SK-N-SH (cell line): ENCODE measurements around the gene WSCD1. TPM values are rescaled to one million over a fixed set of nuclear protein-coding genes. Genes with fewer than 3 reads are reported as not detected.

ENCODE experiments used
- CTCF ChIA-PET: fragments of 300-600, 350-600 bp; formaldehyde crosslinking; extraction: SDS; loops from one replicate; lab custom pipeline; 2021; lab: Yijun Ruan, JAX
- POLR2A ChIA-PET: fragments of 350-600 bp; sonication (Branson Sonifier 250); formaldehyde crosslinking; extraction: SDS; loops from one replicate; lab custom pipeline; 2020; ENCODE audit warnings: antibody characterized with exemption, inconsistent platforms; lab: Yijun Ruan, JAX
- DNase-seq: peaks from one replicate; pipeline ENCODE4 v3.0.0; 2012
- H2AFZ ChIP-seq: fragments of 200-600 bp; sonication (generic); 2 replicates; pipeline ENCODE4 v1.8.1; 2016; ENCODE audit warnings: antibody characterized with exemption, mild to moderate bottlenecking, low read depth
- H3F3A ChIP-seq: fragments of 200-600 bp; sonication (generic); replicated peaks from 2 replicates; pipeline ENCODE3; 2016; ENCODE audit warnings: antibody characterized with exemption, mild to moderate bottlenecking; ENCODE audit not compliant: insufficient read depth
- H3K27ac ChIP-seq, 2 experiments: fragments of 200-500 bp in 1 of 2; fragments of 200-600 bp in 1 of 2; sonication (Bioruptor generic) in 1 of 2; sonication (generic), shearing (Covaris generic) in 1 of 2; 2 replicates each; pipeline versions ENCODE4 v1.5.1 to v1.6.1; 2014 to 2016; ENCODE audit warnings: low read depth in 2 of 2, inconsistent platforms in 1 of 2, low read length in 1 of 2, mild to moderate bottlenecking in 1 of 2, mixed read lengths in 1 of 2
- H3K27me3 ChIP-seq: fragments of 200-600 bp; sonication (generic), shearing (Covaris generic); 2 replicates; pipeline ENCODE4 v1.6.1; 2016; ENCODE audit warnings: mixed run types; ENCODE audit not compliant: insufficient read depth
- H3K36me3 ChIP-seq, 2 experiments: fragments of 200-500 bp in 1 of 2; fragments of 200-600 bp in 1 of 2; sonication (Bioruptor generic) in 1 of 2; sonication (generic) in 1 of 2; replicated peaks in 1 of 2; 2 replicates each; pipeline versions ENCODE3 to v1.5.1; 2014 to 2016; ENCODE audit warnings: low read length in 1 of 2, mild to moderate bottlenecking in 1 of 2; ENCODE audit not compliant: insufficient read depth in 2 of 2, control insufficient read depth in 1 of 2
- H3K4me1 ChIP-seq, 2 experiments: fragments of 200-500 bp in 1 of 2; fragments of 200-600 bp in 1 of 2; sonication (Bioruptor generic) in 1 of 2; sonication (generic), shearing (Covaris generic) in 1 of 2; 2 replicates each; pipeline versions ENCODE4 v1.5.1 to v1.6.1; 2014 to 2016; ENCODE audit warnings: low read depth in 1 of 2, low read length in 1 of 2, mixed run types in 1 of 2; ENCODE audit not compliant: insufficient read depth in 2 of 2, control insufficient read depth in 1 of 2
- H3K4me2 ChIP-seq: fragments of 200-600 bp; sonication (generic), shearing (Covaris generic); 2 replicates; pipeline ENCODE4 v1.6.1; 2017; ENCODE audit warnings: mixed run types
- H3K4me3 ChIP-seq, 2 experiments: fragments of 200-500 bp in 1 of 2; fragments of 200-600 bp in 1 of 2; sonication (Bioruptor generic) in 1 of 2; sonication (generic), shearing (Covaris generic) in 1 of 2; 2 replicates each; pipeline versions ENCODE4 v1.5.1 to v1.8.1; 2014 to 2016; ENCODE audit warnings: low read depth in 2 of 2, inconsistent platforms in 1 of 2, low read length in 1 of 2, mild to moderate bottlenecking in 1 of 2, mixed read lengths in 1 of 2, moderate library complexity in 1 of 2
- H3K79me2 ChIP-seq: fragments of 200-600 bp; sonication (generic); 2 replicates; pipeline ENCODE4 v1.8.1; 2017; ENCODE audit warnings: mild to moderate bottlenecking; ENCODE audit not compliant: insufficient read depth
- H3K9ac ChIP-seq: fragments of 200-600 bp; sonication (generic); 2 replicates; pipeline ENCODE4 v1.6.1; 2017; ENCODE audit warnings: mixed run types
- H3K9me2 ChIP-seq: fragments of 200-600 bp; sonication (generic); 2 replicates; pipeline ENCODE4 v1.6.1; 2017; ENCODE audit warnings: mixed run types
- H3K9me3 ChIP-seq: fragments of 200-600 bp; sonication (generic); 2 replicates; pipeline ENCODE4 v1.6.1; 2017; ENCODE audit warnings: mixed run types, mild to moderate bottlenecking, moderate library complexity
- H4K20me1 ChIP-seq: fragments of 200-600 bp; sonication (generic); 2 replicates; pipeline ENCODE4 v1.6.1; 2017; ENCODE audit warnings: mild to moderate bottlenecking, mixed run types; ENCODE audit not compliant: insufficient read depth
- CTCF ChIP-seq: fragments of 200-600 bp; sonication (generic); IDR thresholded peaks from 2 replicates; pipeline ENCODE4 v1.6.1; 2017; ENCODE audit warnings: antibody characterized with exemption, mild to moderate bottlenecking, moderate library complexity
- EP300 ChIP-seq, 2 experiments: IDR thresholded peaks; 2 replicates each; pipeline versions ENCODE4 v1.4.0 to v1.6.1; 2012; ENCODE audit warnings: borderline replicate concordance in 1 of 2, low read depth in 1 of 2, low read length in 1 of 2
- GABPA ChIP-seq: IDR thresholded peaks from 2 replicates; pipeline ENCODE4 v1.4.0; 2012; ENCODE audit warnings: low read depth, mild to moderate bottlenecking
- MEF2A ChIP-seq: IDR thresholded peaks from 2 replicates; pipeline ENCODE4 v1.4.0; 2012; ENCODE audit warnings: low read depth, borderline replicate concordance
- RAD21 ChIP-seq: IDR thresholded peaks from 2 replicates; pipeline ENCODE4 v1.6.1; 2012; ENCODE audit warnings: mild to moderate bottlenecking, low read length
- REST ChIP-seq: IDR thresholded peaks from 2 replicates; pipeline ENCODE4 v1.6.1; 2012; ENCODE audit warnings: mild to moderate bottlenecking, low read depth, low read length, moderate library complexity
- TCF12 ChIP-seq: IDR thresholded peaks from 2 replicates; pipeline ENCODE4 v1.4.0; 2012
- USF1 ChIP-seq: IDR thresholded peaks from 2 replicates; pipeline ENCODE4 v1.4.0; 2012; ENCODE audit warnings: low read depth, borderline replicate concordance
- USF2 ChIP-seq: fragments of 150-350 bp; IDR thresholded peaks from 2 replicates; pipeline ENCODE4 v1.6.1; 2017; ENCODE audit warnings: antibody characterized with exemption, low read length, low read depth, borderline replicate concordance
- ZBTB33 ChIP-seq: IDR thresholded peaks from 2 replicates; pipeline ENCODE4 v1.4.0; 2012; ENCODE audit warnings: low read depth, borderline replicate concordance
- WGBS: methylation state at CpG from one replicate; pipeline ENCODE4 v1.1.6; 2017; ENCODE audit warnings: low lambda C conversion rate; 5-methylcytosine and 5-hydroxymethylcytosine counted together
- polyA plus RNA-seq, 3 experiments: library from polyadenylated mRNA; depleted of rRNA; stranded (reverse); fragments of >200 nt; gene quantifications; 2 replicates each; pipeline ENCODE4 v1.2.3, GENCODE V29; 2012

Gene WSCD1
- polyA plus RNA-seq, 1 of the 3 experiments (the other 2 are of a cell fraction), result 0.03 TPM

GRCh38 chr17:6070913-6071511 lies 833 bp downstream of the WSCD1 start:
- peaks cover 0 to 2% of the 10 kb centered on the region in 2 experiments; a peak in 1 of 4 replicates for H3K4me1 ChIP-seq
- no peaks in the 10 kb centered on the region for H4K20me1 ChIP-seq
- CTCF ChIA-PET, result interaction anchor here (1.1 kb wide), 1 partner anchor 22 kb away, joined by 5 read pairs; no protein-coding TSS in a partner anchor
- H3F3A ChIP-seq, result no peaks in the 10 kb centered on the region
- 24% methylated on average over 18 of the region's 39 CpGs for WGBS
- no peak overlapping the region for H3K9ac ChIP-seq
- no peak overlapping the region for H3K27ac ChIP-seq
- H3K4me2 ChIP-seq, result no peak overlapping the region
- H2AFZ ChIP-seq, result no peak overlapping the region
- H3K36me3 ChIP-seq, result no peaks in the 10 kb centered on the region
- H3K9me3 ChIP-seq, result no peaks in the 10 kb centered on the region
- H3K4me3 ChIP-seq, result peak overlapping the region in 1 of 2 experiments; percentile 45; a peak in 1 of 4 replicates
- TF ChIP-seq REST, result no peak
- TF ChIP-seq, all 33 proteins: peak for 0
- H3K79me2 ChIP-seq, result no peaks in the 10 kb centered on the region
- POLR2A ChIA-PET, result no interaction called here
- peaks cover 57% of the 10 kb centered on the region for H3K27me3 ChIP-seq
- DNase-seq, result peak; percentile 55
- no peaks in the 10 kb centered on the region for H3K9me2 ChIP-seq

GRCh38 chr17:6071528-6072065 lies 1.4 kb downstream of the WSCD1 start:
- no peak overlapping the region for H2AFZ ChIP-seq
- H3K4me2 ChIP-seq, result no peak overlapping the region
- no peaks in the 10 kb centered on the region for H3K9me3 ChIP-seq
- WGBS, result 58% methylated on average over 5 of the region's 7 CpGs
- DNase-seq, result no peak
- CTCF ChIA-PET, result interaction anchor here (1.1 to 1.9 kb wide), 2 partner anchors 8 to 21 kb away, joined by 5 read pairs; no protein-coding TSS in a partner anchor
- no peak overlapping the region; a peak in 1 of 4 replicates for H3K4me3 ChIP-seq
- no peaks in the 10 kb centered on the region for H4K20me1 ChIP-seq
- no peak overlapping the region for H3K9ac ChIP-seq
- no peaks in the 10 kb centered on the region for H3F3A ChIP-seq
- H3K79me2 ChIP-seq, result no peaks in the 10 kb centered on the region
- H3K4me1 ChIP-seq, result peaks cover 0 to 2% of the 10 kb centered on the region in 2 experiments; a peak in 1 of 4 replicates
- H3K9me2 ChIP-seq, result no peaks in the 10 kb centered on the region
- no peaks in the 10 kb centered on the region for H3K36me3 ChIP-seq
- peaks cover 58% of the 10 kb centered on the region for H3K27me3 ChIP-seq
- no peak overlapping the region for H3K27ac ChIP-seq
- POLR2A ChIA-PET, result no interaction called here
- TF ChIP-seq RAD21 (no peak), TCF12 (no peak), USF1 (no peak), GABPA (no peak), EP300 (IDR thresholded peaks at IDR 0.05; ENCODE audit: borderline replicate concordance in 1 of 2, low read depth in 1 of 2, low read length in 1 of 2) (no peak), CTCF (no peak), MEF2A (no peak), REST (no peak), ZBTB33 (no peak), USF2 (no peak)
